HG02759 (cell line): ENCODE results near the gene APOF.
"Not testable (repeated sequence)": the region's sequence is repeated elsewhere in the genome, so short reads cannot be mapped to it uniquely, and the experiment has no call there.

ENCODE experiments used
- ATAC-seq: cut with Tn5 transposase; IDR thresholded peaks from one replicate; pipeline ENCODE4 v1.9.1; 2021; ENCODE audit warnings: mild to moderate bottlenecking, moderate library complexity; ENCODE audit not compliant: unreplicated experiment

Gene APOF

DNA sequence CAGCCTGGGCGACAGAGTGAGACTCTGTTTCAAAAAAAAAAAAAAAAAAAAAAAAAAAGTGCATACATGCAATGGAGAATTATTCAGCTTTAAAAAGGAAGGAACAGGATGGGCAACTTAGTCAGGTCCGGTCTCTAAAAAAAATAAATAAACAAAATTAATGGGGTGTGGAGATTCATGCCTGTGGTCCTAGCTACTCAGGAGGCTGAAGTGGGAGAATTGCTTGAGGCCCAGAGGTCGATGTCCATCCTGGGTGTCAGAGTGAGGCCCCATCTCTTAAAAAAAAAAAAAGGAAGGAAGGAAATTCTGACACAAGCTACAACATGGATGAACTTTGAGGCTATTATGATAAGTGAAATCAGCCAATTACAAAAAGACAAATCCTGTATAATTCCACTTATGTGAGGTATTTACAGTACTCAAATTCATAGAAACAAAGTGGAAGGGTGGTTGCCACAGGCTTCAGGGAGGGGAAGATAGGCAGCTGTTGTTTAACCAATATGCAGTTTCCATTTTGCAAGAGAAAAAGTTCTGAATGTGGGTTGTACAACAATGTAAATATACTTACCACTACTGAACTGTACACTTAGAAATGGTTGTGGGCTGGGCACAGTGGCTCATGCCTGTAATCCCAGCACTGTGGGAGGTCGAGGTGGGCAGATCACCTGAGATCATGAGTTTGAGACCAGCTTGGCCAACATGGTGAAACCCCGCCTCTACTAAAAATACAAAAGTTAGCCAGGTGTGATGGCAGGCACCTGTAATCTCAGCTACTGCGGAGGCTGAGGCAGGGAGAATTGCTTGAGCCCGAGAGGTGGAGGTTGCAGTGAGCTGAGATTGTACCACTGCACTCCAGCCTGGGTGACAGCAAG, 12.3 kb upstream of the APOF start:
- peak; percentile 40 for ATAC-seq

DNA sequence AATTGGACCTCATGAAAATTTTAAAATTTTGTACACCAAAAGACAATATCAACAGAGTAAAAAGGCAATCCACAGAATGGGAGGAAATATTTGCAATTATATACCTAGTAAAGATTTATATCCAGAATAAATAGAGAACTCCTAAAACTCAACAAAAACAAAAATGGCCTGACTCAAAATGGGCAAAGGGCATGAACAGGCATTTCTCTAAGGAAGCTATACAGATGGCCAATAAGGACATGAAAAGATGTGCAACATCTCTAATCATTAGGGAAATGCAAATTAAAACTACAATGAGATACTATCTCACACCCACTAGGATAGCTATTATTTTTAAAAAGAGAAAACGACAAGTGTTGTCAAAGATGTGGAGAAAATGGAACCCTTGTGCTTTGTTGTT, 10.9 kb upstream of the APOF start:
- ATAC-seq = no peak

DNA sequence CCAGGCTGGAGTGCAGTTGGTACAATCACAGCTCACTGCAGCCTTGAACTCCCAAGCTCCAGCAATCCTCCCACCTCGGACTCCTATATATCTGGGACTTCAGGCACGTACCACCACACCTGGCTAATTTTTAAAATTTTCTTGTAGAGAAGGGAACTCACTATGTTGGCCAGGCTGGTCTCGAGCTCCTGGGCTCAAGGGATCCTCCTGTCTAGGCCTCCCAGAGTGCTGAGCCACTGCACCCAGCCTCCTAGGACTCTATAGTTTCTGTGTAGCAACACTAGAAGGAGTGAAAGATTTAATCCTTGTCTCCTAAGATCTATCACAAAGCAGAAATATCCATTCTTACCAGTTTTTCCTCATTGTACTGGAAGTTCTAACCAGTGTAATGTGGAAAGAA, 4.3 kb upstream of the APOF start:
- no peak for ATAC-seq

DNA sequence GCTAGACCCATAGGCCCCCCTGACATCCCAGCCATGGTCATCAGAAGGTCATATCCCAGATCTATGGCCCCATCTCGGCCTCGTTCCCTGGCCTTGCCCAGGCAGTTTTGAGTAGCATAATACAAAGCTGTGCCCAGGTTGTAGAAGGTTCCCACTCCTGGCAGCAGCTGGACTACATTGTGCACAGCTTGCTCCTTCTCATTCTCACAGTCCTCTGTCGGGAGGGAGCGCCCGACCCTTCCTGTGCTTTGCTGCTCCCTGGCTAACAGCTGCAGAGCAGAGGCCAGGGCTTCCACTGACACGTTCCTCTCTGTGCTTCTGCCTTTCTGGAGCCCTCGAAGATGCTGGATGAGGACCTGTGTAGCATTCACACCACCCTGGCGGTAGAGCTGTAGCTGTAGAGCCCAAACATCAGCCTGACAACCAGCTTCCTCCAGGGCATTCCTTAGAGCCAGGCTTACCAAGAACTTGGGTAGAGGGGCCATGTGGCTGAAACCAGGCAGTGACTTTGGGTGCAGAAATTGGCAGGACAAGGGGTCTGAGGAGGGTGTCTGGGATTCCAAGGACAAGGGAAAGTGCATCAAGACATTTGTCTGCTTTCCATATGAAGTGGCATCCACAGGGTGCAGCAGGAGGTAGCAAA, 1.0 kb downstream of the APOF start:
- no peak for ATAC-seq

DNA sequence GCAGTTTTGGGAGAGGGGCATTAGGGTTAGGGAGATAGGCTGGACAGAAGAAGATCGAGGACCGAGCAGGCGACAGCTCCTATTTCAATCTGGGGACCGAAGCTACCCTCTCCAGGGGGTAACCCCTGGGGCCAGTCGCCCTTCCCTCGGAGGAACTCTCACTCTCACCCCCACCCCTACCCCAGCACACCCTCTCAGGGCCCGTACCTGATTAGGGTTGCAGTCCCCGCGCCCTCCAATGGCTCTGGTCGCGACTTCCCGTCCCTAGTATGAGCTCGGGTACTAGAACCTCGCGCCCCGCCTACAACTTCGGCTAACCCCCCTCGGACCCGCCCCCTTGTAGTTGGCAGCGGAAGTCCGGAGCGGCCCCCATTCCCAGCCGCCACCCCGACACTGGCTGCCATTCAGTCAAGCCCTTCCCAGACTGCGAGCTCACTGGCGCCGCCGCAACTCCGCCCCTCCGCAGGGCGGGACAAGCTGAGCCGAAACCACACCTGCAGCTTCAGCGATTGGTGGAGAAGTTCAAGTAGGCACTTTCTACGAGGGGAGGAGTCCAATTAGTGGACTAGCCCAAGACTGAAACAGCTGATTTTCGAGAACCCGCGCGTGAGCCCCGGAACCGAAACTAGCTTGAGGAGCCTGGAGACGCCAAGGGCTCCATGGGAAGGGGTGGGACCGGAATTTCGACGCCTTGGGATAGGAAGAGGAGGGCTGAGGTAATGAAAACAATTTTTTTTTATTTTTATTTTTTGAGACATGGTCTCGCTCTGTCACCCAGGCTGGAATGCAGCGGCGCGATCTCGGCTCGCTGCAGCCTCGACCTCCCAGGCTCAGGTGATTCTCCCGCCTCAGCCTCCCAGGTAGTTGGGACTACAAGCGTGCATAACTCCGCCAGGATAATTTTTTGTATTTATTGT, 2.5 kb downstream of the APOF start, which contains the start of gene STAT2:
Gene STAT2 (minus strand): TSS at position 257 of the 917 bp plus-strand sequence. CDS start 3,536 bp downstream, outside the sequence.
- peak; percentile 95 for ATAC-seq

DNA sequence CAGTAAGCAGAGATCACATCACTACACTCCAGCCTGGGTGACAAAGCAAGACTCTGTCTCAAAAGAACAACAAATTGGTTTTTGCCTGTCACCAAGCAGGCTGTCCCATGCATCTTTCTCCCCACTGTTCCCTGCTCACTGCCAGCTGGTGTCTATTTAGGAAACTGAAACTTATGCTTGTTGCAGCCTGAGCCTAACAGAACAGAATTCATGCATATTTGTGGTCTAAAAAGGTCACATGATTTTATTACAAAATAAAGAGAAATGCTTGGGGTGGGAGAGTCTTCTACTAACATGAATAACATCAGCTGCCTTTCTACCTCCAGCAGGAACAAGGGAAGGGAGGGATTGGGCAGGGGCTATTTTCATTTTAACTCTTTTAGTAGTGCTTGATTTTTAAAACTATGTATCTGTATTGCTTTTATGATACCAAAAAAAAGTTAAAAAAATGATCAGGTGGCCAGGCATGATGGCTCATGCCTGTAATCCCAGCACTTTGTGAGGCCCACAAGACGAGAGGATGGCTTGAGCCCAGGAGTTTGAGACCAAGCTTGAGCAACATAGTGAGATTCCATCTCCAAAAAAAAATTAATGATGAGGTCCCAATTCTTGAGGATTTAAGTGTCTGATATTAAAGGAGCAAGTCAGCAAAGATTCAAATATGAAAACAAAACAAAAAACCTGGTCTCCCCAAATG, 3.7 kb downstream of the APOF start:
- no peak for ATAC-seq

DNA sequence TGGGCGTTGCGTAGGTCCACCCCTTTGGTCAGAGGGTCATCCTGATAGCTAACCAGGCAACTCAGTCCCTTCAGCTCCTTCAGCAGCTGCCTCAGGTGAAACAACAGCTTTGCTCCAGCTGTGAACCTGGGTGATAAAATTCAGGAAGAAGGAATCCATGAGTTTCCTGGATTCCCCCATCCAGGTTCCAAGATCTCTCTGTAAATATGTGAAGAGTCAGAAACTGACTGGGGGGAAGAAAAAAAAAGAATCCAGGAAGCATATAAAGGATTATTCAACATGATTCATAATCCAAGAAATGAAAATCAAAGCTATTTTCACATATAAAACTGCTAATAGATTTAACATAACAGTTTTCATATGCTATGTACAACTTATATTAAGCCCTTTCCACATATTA, 11.3 kb downstream of the APOF start:
- ATAC-seq = no peak

DNA sequence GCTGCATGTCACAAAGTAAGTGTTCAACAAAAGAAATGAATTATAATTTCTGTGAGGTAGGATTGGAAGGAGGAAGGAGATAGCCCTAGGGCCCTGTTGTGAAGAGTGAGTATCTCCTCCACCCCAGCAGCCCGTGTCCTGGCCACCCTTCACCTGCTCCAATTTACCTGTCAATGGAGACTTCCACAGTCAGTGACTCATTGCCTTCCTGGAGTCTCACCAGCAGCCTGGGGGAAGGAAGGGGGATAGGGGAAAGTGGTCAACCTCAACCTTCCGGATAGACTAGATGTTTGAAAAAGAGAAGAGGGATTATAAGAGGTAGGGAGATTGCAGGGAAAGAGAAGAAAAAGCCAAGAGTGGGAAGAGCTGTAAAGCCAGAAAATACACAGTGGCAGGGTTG, 12.0 kb downstream of the APOF start:
- no peak for ATAC-seq

DNA sequence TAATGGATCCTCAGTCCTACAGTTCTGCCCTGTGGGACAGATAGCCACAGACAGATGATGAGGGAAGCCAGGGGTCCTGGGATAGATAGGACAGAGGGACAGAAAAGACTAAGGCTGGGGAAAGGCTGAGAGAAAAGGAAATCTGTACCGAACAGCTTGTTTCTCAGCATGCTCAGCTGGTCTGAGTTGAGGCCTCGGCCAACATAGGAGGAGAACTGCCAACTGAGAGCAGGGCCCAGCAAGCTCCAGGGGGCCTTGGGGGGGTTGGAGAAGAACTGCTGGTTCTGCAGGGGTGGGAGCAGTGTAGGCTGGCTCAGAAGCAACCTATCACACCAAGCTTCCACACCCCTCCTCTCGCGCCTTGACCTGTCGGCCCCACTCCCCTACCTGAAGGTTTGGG, 13.9 kb downstream of the APOF start:
- no peak for ATAC-seq

DNA sequence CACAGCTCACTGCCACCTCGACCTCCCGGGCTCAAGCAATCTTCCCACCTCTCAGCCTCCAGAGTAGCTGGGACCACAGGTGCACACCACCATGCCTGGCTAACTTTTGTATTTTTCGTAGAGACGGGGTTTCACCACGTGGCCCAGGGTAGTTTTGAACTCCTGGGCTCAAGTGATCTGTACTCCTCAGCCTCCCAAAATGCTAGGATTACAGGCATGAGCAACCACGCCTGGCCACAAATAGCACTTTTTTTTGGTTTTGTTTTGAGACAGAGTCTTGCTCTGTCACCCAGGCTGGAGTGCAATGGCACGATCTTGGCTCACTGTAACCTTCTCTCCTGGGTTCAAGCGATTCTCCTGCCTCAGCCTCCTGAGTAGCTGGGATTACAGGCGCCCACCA, 15.4 kb downstream of the APOF start:
- peak; percentile 47 for ATAC-seq

DNA sequence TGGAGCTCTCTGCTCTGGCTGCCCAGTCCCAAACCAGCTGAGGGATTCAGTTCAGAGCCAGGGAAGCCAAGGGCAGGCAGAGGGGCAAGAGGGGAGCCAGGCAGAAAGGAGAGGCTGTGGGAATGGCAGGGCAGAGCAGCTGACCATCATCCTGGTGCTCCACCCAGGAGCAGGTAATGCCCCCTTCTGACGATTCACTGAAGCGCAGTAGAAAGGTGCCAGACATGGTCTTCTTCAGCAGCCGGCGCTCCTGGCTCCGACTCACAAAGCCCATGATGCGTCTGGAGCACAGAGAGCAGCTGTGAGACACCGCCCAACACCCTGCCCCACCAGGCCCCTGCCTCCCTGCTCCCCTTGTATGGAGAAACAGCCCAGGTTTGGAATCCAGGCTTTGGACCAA, 16.0 kb downstream of the APOF start:
- no peak for ATAC-seq

DNA sequence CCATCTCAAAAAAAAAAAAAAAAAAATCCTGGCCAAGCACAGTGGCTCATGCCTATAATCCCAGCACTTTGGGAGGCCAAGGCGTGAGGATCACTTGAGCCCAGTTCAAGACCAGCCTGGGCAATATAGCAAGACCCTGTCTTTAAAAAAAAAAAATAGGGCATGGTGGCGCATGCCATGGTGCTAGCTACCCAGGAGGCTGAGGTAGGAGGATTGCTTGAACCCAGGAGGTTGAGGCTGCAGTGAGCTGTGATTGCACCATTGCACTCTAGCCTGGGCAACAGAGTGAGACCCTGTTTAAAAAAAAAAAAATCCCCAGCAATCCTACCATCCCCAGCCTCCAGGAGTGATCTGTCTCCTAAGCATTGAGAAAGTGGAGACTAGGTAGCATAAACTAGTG, 20.4 kb downstream of the APOF start:
- not testable (repeated sequence) for ATAC-seq

DNA sequence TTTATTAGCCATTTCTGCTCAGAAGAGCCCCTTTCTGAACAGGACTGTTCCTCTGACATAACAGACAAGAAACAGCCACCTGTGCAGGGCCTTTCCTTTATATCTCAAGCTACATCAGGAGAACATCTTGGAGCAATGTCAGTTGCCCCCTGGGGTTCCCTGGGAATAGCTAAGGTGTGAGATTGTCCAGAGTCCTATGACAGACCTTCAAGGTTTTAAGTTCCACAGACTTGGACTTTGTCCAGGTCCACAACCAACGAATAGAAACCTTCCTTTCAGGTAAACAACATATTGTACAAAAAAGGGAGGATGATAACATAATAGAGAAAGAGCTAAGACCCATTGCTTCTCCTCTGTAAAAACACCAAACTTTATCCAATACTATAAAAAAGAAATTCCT, 21.0 kb downstream of the APOF start:
- no peak for ATAC-seq

DNA sequence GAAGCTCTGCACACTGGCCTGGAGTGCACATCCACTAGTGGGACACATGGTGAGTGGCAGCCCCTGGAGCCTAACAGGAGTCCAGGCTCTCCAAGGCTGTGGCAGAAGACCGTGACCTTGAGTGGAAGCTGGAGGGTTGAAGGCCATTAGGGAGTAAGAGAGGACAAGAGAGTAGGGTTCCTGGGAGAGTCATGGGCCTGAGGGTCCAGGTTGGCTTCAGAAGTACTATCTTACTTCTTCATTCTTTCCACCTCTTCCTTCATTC, 23.6 kb downstream of the APOF start:
- no peak for ATAC-seq

DNA sequence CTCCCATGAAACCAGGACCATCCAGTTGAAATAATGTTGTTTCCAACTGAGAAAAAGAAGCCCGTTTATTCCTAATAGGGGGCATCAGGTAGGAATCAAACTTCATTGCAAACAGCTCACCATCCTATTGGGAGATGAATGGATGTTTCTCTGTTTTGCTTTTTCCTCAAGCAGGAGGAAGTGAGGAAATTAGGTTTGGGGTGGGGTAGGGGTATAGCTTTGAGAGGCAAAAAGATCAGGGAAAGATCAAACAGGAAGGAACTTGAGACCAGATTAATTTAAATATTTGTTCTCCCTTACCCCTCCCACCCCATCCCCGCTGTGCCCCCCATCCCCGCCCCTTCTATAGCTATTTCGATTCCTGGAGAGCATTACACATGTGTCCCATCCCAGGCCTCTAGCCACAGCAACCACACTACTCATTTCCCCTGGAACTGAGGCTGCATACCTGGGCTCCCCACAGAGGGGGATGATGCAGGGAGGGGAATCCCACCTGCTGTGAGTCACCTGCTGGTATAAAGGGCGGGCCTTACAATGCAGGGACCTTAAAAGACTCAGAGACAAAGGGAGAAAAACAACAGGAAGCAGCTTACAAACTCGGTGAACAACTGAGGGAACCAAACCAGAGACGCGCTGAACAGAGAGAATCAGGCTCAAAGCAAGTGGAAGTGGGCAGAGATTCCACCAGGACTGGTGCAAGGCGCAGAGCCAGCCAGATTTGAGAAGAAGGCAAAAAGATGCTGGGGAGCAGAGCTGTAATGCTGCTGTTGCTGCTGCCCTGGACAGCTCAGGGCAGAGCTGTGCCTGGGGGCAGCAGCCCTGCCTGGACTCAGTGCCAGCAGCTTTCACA, 24.1 kb downstream of the APOF start, which contains the start of gene IL23A:
Gene IL23A (plus strand): TSS at position 577 of the 850 bp plus-strand sequence. CDS start 161 bp downstream, at position 738.
- ATAC-seq = peak; percentile 39

DNA sequence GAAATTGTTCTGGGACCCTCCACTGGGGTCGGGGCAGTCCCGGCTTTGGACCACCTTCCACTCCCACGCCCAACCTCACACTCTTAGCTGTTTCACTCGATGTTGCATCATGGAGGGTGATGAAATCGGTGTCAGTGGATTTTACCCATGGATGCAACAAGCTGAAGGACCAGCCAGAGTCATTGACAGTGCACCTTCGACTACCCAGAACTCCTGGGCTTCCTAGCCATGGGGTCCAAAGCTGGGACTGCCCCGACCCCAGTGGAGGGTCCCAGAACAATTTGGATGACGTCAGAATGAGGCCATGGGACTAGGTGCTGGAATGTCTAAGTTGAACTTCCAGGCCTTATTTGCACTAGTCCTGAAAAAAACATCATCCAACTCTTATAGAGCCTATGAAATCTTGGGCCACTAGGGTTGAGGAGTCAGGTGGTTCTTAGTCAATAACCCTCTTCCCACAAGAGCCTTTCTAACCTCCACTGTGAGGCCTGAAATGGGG, 24.9 kb downstream of the APOF start:
- ATAC-seq = no peak

DNA sequence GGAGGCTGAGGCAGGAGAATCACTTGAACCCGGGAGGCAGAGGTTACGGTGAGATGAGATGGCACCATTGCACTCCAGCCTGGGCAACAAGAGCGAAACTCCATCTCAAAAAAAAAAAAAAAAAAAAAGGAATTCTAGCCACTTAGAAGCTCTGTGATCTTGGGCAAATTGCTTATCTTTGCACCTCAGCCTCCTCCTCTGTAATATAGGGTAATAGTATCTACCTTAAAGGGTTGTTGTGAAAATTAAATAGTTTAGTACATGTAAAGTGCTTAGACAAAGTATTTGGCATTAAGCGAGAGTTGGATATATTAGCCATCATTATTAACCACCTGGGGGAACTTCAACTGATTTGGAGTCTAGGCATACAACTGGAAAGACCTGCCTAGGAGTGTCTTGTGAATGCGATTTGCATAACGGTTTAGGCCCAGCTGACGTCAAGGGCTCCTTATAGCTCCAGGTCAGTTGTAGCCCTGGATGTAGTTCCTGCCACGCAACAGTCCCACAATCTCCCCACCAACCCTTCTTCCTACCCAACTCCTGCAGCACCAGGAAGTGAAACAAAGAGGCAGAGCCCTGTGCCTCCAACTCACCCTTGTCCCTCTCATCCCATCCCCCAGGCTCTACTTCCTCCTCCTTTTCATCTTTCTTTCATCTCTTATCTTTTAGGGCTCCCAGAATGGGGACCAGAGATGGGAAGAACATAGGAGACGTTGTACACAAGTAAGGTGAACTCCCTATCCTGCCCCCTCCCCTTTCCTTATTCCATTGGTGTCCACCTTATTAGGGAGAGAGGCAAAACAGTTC, 26.1 kb downstream of the APOF start:
- ATAC-seq = no peak

DNA sequence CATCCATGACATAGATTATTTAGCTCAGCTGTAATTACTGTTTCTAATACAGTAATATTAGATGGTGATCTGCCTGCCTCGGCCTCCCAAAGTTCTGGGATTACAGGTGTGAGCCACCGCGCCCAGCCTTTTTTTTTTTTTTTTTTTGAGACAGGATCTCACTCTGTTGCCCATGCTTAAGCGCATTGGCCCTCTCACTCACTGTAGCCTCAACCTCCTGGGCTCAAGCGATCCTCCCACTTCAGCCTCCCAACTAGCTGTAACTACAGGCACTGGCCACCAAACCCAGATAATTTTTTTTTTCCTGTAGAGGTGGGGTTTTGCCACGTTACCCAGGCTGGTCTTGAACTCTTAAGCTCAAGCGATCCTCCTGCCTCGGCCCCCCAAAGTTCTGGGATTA, 27.1 kb downstream of the APOF start:
- ATAC-seq = not testable (repeated sequence)

DNA sequence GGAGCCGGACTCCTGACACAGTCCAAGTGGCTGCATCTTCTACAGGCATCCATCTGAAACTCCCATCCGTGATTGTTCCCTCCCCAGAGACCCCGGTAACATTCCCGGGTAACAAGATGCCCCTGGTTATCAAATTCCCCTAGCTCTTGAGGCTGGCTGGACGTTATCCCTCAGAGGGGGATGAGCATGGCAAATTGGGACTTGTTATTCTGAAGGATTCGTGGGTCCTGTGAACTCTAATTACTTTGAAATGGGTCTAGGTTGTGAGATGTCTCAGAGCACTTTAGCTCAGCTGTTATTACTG, 28.2 kb downstream of the APOF start:
- no peak for ATAC-seq
